OCI-LY3 (cell line): ENCODE data around the gene COL20A1.

Experiments used
- H2AFZ ChIP-seq: fragments of 200-600, 300-600 bp; shearing (Covaris generic); 2 replicates; pipeline ENCODE4 v1.6.0; 2014; ENCODE audit warnings: antibody characterized with exemption, low read depth, low read length
- H3K27ac ChIP-seq: fragments of 200-600, 300-600 bp; sonication (generic); 2 replicates; pipeline ENCODE4 v1.5.1; 2014; ENCODE audit warnings: mild to moderate bottlenecking, low read length, moderate library complexity, mixed read lengths
- H3K27me3 ChIP-seq: fragments of 200-600, 300-600 bp; sonication (generic); 2 replicates; pipeline ENCODE4 v1.6.1; 2014; ENCODE audit warnings: low read depth, low read length, mixed read lengths
- H3K36me3 ChIP-seq: fragments of 200-600, 300-600 bp; sonication (generic); replicated peaks from 2 replicates; pipeline ENCODE3; 2014; ENCODE audit warnings: low read depth, low read length, mixed read lengths
- H3K4me1 ChIP-seq: fragments of 300-600, 200-600 bp; sonication (generic); 2 replicates; pipeline ENCODE4 v1.6.1; 2014; ENCODE audit warnings: low read length, mixed read lengths
- H3K4me2 ChIP-seq: fragments of 200-600, 300-600 bp; sonication (generic); 2 replicates; pipeline ENCODE4 v1.6.1; 2014; ENCODE audit warnings: low read length, mixed read lengths
- H3K4me3 ChIP-seq: fragments of 300-600, 200-600 bp; sonication (generic); 2 replicates; pipeline ENCODE4 v1.5.1; 2014; ENCODE audit warnings: antibody characterized with exemption, mild to moderate bottlenecking, low read length, moderate library complexity
- H3K79me2 ChIP-seq: fragments of 300-600, 200-600 bp; shearing (Covaris generic); 2 replicates; pipeline ENCODE4 v1.6.1; 2014; ENCODE audit warnings: mild to moderate bottlenecking, low read length, mixed read lengths
- H3K9ac ChIP-seq: fragments of 300-600, 200-600 bp; shearing (Covaris generic); 2 replicates; pipeline ENCODE4 v1.6.0; 2014; ENCODE audit warnings: mild to moderate bottlenecking, low read length, moderate library complexity
- H3K9me3 ChIP-seq: fragments of 200-600, 300-600 bp; shearing (Covaris generic); 2 replicates; pipeline ENCODE4 v1.6.1; 2014; ENCODE audit warnings: low read length, mixed read lengths; ENCODE audit not compliant: insufficient read depth
- H4K20me1 ChIP-seq: fragments of 200-600, 300-600 bp; sonication (generic); 2 replicates; pipeline ENCODE4 v1.6.1; 2016; ENCODE audit warnings: low read length, mixed read lengths; ENCODE audit not compliant: insufficient read depth
- CTCF ChIP-seq: fragments of 200-600, 300-600 bp; sonication (generic); IDR thresholded peaks from 2 replicates; pipeline ENCODE4 v1.5.1; 2014; ENCODE audit warnings: antibody characterized with exemption, low read length, low read depth
- EZH2phosphoT487 ChIP-seq: fragments of 200-600 bp; shearing (Covaris generic); IDR thresholded peaks from 2 replicates; pipeline ENCODE4 v1.6.1; 2018; ENCODE audit warnings: antibody characterized with exemption, mixed run types, low read depth

Gene COL20A1

GRCh38 chr20:63383556-63383955 is 90.6 kb downstream of the COL20A1 start:
- H3K9me3 ChIP-seq = no peaks in the 10 kb centered on the region; the same call in 1 of the 2 replicates
- no peaks in the 10 kb centered on the region for H4K20me1 ChIP-seq
- no peak overlapping the region for H3K27ac ChIP-seq
- no peaks in the 10 kb centered on the region for H3K27me3 ChIP-seq
- H2AFZ ChIP-seq = no peak overlapping the region
- no peak for TF ChIP-seq CTCF
- no peak for TF ChIP-seq EZH2phosphoT487
- H3K36me3 ChIP-seq = no peaks in the 10 kb centered on the region
- no peak overlapping the region for H3K4me2 ChIP-seq
- no peaks in the 10 kb centered on the region for H3K4me1 ChIP-seq
- no peak overlapping the region for H3K4me3 ChIP-seq
- no peaks in the 10 kb centered on the region for H3K79me2 ChIP-seq
- H3K9ac ChIP-seq = no peak overlapping the region

GRCh38 chr20:63384336-63384735 is 91.3 kb downstream of the COL20A1 start:
- Histone ChIP-seq H3K27me3 (0 out of 2 replicates have a peak, but pooled peaks cover 3% of the 10 kb centered on the region), H3K9ac (no peak overlapping the region), H3K27ac (no peak overlapping the region), H3K4me2 (no peak overlapping the region), H2AFZ (no peak overlapping the region), H3K36me3 (no peaks in the 10 kb centered on the region), H3K4me1 (no peaks in the 10 kb centered on the region), H3K9me3 (no peaks in the 10 kb centered on the region; the same call in 1 of the 2 replicates), H4K20me1 (no peaks in the 10 kb centered on the region), H3K4me3 (no peak overlapping the region), H3K79me2 (no peaks in the 10 kb centered on the region)
- TF ChIP-seq EZH2phosphoT487 = no peak
- TF ChIP-seq CTCF = no peak
